Activated CD4-positive, CD25-positive, alpha-beta regulatory T cell treated with anti-CD3 and anti-CD28 coated beads, Interleukin-2, amount 50 U/mL, for 16 hours (primary cell): ENCODE measurements around the gene GPR68.

Source experiments
- DNase-seq: peaks from one replicate; pipeline ENCODE4 v3.0.0-alpha.2; 2020; ENCODE audit warnings: low read depth, low spot score

GPR68 gene, protein sequence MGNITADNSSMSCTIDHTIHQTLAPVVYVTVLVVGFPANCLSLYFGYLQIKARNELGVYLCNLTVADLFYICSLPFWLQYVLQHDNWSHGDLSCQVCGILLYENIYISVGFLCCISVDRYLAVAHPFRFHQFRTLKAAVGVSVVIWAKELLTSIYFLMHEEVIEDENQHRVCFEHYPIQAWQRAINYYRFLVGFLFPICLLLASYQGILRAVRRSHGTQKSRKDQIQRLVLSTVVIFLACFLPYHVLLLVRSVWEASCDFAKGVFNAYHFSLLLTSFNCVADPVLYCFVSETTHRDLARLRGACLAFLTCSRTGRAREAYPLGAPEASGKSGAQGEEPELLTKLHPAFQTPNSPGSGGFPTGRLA

DNA sequence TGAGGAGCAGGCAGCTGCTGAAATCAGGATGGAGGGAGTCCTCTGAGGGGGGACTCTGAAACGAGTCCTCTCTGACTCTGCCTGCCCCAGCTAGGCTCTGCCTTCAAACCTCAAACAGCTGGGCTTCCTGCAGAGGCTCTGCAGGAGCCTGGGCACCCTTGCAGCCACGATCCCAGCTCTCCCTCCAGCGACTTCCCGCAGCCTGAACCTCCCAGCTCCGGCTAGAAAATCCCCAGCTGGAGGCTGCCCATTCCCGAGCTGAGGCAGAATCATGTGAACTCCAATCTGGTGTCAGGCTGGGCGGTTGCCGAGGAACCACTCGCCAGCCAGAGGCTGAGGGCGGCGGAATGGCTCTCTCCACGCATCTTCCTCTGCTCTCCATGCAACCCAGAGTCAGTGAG, at the start of gene GPR68:
Gene GPR68 (minus strand): TSS at position 204 of the 401 bp plus-strand sequence. CDS start 9,654 bp downstream, outside the sequence.
- DNase-seq = no peak

DNA sequence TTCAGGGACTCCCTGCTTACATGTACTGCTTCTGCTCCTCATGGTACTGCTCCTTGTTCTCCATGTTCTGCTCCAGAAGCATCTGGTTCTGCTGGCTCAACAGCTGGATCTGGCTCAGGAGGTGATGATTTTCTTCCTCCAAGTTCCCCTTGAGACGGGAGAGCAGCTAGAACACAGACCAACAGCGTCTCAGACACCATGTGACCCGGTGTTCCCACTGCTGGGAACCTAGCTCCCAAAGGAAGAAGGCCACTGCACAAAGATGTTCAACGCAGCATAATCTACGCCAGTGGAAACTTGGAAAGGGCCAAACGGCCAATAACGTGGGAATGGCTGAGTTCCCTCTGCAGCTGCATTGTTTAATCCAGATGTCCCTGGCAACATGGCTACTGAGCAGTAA, 49.6 kb upstream of the GPR68 start:
- DNase-seq = no peak

DNA sequence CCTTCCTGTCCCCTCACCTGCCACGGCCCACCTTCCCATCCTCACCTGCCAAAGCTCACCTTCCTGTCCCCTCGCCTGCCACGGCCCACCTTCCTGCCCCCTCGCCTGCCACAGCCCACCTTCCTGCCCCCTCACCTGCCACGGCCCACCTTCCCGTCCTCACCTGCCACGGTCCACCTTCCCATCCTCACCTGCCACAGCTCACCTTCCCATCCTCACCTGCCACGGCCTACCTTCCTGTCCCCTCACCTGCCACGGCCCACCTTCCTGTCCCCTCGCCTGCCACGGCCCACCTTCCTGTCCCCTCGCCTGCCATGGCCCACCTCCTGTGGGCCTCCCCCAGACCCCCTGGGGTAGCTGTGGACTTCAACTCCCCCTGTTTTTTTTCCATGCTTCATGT, 48.8 kb upstream of the GPR68 start:
- no peak for DNase-seq

DNA sequence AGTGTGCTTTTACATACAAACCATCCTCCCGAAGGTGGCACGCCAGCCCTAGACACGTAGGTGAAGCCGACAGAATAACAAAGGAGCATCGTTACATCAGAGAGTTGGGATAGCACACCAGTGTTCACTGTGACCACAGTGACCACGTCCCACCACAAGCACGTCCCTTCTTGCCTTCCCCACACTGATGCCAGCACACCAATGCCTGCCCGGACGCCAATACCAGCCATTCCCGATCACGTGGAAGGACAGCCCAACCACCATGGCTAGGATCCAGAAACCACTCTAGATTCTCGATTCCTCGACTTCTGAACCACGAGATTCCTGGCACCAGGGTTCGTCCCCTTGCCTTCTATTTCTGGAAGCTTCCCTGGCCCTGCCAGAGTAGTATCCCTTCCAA, 48.0 kb upstream of the GPR68 start:
- no peak for DNase-seq

DNA sequence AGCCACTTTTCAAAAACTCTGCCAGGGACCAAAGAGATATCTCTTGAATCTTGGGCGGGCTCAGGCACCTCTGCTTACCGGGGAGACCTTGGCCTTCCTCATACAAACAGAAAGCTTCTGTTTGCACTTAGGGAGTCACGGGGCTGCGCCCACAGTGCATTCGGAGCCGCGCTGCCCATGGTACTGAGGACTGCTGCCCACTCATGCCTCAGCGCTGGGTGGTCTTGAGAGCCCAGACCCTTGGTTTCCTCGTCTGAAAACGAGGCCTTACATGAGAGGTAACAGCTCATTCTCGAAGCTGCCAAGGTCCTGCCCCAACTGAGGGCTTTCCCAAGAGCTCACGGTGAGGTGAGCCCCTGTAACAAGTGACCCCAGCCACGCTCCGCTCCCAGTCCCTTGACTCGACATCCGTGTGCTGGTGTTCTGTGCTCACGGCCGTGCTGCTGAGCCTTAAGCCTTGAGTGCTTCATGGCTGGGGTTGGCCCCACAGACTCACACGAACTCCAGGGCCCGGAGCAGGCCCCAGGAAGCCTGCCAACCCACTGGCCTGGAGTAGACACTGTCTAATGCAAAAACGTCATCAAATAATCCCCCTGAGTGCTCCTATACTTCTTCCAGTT, 47.4 kb upstream of the GPR68 start:
- DNase-seq = no peak

DNA sequence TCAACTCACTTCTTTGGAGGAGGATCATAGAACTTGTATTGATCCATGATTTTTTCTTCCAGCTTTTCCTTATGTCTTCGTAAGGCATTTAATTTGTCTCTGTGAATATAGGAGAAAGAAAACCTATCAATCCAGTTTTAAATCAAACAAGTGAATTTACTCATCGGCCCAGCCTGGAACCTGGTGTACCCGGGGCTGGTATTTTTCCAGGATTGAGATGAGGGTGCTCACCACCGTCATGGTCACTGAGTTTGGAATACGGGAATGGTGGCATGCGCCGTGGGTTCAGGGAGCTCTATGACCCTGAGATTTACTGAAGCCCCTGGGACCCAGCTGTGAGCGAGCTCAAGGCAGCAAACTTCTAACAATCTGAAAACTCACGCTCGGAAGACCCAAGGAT, 46.5 kb upstream of the GPR68 start:
- DNase-seq = no peak

DNA sequence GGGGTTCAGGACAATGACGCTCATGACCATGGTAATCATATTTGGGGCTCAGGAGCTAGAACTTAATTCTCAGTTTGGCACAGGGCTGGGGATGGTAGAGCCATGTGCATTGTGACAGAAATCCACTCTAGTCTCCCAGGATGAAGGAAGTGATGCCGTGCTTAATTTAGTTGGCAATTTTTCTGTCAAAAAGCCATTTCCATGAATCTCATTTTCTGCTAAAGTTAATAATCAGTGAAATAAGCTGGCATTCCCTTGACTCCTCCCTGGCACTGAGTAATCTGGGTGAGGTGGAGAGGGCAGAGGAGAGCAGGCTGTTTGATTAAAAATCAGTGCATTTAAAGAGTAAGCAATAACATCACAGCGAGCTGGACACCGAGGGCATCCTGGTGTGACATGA, 45.0 kb upstream of the GPR68 start:
- no peak for DNase-seq

DNA sequence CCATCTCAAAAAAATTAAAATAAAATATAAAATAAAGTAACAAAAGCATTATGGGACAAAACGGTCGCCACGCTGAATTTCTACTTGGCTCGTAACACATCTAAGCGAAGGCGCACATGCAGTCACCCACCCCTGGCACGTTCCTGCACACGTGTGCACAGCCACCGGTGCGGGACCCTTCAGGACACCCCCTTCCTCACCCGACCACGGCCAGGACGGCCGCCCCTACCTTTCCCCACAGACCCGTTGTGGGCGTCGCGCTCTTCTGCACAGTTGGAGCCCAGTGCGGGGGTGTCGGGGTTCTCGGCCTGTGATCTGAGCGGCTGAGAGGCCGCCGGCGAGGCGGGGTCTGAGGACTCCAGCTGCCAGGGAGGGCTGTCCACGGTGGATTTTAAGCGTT, 44.4 kb upstream of the GPR68 start:
- DNase-seq = no peak

DNA sequence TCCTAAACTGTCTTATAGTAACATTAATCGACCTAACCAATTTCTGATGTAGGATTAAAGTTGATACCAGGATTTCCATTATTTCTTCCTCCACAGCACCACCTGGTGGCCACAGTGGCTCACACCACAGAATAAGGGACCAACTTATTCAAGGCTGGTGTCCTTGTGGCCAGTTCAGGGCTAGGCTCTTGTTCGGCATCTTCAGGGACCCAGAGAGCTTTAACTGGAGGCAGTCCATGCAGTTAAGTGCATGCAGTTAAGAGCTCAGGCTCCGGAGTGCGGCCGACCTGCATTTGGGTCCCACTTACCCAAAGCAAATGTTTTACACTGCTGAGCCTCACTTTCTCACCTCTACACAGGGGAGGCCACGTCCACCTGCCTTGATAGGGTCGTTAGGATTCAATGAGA, 42.0 kb upstream of the GPR68 start:
- peak; percentile 78 for DNase-seq

DNA sequence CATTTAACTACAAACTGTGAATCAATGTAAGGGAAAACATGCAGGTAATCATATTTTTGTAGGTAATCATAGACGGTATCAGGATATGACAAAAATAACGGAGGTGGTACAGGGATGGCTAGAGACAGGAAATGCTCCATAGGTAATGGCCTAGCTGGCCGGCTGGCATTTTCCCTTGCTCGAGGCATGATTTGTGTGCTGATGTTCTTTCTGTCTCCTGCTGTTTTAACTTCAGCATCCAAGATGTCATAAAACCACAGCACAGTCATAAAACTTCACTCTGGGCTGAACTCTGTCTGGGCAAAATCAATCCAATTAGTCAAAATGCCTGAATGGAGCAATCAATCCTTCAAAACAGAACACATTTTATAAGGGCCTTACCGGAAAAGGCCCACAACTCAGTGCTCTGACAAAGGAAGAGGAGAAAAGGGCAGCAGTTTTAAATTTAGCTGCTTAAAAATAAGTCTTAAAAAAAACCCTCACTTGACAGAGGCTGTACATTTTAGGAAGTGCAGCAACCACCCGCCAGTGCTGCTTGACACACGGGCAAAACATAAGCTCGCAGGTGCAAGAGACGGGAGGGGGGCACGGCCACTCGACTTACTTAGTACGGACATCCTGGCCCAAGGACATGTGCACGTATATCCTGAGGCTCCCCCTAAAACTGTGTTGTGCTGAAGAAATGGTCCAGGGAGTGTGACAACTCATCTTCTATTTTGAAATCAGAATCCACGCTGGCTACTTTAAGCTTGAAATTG, 40.5 kb upstream of the GPR68 start:
- no peak for DNase-seq

DNA sequence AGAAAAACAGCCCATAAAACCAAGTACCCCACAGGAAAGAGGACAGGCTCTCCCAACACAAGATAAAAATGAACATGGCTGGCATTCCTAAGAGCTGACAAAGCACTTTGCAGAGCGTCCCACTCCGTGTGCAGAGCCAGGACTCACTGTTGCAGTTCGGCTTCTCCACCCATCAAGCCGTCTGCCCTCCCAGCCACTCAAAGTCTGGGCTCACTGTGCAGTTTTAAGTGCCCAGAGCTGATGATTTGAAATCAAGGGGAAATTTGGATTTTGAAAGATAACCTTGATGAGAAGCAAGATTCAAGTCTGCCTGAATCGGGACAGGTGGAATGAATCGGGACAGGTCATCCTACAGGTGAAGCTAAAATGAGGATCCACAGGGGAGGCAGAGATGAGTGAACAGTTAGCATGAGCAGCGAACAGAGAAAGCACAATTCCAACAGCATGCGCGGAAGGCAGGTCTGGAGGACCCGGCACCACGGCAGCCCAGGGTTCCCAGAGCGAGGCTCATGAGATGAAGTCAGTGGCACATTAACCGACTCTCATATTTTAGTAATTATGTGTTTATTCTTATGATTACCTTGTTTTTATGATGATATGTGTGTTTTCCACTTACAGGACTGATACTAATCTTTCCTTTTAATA, 39.8 kb upstream of the GPR68 start:
- no peak for DNase-seq

DNA sequence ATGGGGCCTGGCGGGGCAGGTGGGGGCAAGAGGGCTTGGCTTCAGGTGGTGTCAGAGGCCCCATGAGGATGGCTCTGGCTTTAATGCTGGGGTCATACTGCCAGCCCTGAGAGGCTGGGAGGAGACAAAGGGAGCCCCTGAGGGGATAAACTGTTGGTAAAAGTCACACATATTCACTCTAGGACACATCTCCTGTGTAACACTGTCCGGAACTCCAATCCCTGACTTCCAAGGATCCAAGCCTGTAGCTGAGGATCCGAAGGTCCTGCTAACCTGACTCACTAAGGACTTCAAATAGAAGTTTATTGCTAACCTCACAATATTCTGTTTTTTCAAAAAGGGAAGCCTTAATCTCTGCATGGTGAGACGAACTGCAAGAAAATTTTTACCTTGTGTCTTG, 39.2 kb upstream of the GPR68 start:
- DNase-seq = no peak

DNA sequence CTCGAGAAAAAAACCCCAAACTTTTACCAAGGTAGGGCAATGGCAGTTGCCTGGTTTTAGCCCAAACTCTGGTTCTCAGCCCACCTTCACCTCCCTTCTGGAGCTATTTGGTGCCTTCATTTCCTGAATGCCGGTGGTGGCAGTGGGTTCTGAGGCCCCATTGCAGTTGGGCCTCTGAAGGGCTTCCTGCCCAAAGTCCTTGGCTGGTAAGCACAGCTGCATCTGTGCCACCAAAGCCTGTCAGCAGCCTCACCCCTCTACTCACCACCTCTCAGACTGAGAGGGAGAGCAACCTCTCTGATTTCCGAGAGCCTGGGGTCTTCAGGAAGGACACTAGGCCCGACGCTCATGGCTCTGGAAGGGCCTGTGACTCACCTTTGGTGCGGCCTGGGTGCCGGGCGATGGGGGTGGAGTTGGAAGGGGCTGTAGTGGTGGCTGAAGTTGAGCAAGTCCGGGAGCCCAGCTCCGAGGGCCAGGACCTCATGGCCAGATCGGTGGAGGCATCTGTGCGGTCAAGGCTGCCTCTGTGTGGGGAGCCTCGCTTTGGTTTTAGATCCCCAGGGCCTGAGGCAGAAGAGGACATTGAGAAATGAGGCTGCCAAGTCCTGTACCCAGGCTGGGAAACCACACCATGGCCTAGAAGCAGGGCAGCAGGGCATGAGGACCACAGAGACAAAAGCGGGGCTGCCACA, 38.6 kb upstream of the GPR68 start:
- DNase-seq = no peak

DNA sequence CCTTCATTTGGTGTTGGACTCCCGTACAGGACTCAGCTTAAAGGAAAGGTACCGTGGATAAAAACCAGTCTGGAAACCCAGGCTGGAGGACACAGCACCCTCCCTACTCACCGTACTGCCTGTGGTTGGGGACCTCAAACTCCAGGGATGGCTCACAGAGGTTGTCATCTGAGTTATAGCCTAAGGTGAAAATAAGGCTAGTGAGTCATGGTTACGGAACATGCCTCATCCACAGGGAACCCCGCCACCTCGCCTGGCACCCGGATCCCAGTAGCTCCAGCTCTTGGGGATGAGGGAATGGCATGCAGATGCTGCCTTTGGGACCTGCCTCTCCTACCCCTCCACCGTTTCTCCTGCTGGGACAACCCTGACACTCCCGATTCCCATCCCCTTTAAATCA, 36.8 kb upstream of the GPR68 start:
- no peak for DNase-seq

DNA sequence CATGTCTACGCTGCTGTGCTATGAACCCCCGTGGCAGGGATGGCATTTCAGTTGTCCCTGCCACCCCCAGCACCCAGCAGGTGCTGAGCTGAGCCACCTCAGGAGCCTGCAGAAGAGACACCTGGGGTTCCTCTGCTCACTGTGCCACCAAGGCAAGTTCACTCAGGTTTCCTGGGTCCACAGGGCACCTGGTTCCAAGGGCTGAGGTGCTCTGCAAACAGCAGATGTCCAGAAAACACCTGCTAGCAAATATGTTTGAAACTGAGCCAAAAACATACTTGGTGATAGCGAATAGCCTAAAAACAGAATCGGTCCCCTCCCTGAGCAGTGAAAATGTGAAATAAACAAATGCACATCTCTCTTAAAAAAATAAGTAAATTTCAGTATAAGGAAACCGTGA, 35.6 kb upstream of the GPR68 start:
- no peak for DNase-seq

DNA sequence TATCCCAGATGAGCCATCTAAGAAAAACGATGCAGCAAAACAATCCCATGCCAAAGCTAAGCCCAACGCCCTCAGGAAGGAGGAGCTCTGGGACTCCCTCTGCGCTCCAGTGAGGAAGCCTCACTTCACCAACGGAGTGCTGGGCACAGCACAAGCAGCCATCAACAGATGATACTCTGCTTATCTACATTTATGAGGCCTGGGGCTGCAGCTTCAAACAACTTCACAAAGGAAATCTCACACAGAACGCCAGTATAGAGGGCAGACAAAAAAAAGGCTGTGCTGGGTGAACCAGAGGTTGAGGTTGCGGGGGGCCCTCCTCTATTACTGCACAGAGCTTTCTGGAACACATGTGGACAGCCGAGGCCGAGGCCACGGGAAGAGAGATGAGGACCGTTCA, 34.9 kb upstream of the GPR68 start:
- no peak for DNase-seq

DNA sequence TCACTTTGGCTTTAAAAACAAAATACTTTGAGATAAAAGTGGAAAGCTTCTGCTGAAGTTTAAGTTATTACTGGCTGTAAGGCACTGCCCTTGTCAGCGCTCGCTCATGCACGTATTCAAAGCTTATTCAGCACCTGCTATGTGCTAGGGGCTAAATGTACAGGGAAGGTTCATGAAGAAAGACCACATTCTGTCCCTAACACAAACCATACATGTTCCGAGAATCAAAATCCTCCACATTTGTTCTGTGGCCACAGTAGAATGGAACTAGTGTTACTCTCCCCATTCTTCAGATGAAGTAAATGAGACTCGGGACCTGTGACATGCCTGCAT, 33.8 kb upstream of the GPR68 start:
- DNase-seq = no peak

DNA sequence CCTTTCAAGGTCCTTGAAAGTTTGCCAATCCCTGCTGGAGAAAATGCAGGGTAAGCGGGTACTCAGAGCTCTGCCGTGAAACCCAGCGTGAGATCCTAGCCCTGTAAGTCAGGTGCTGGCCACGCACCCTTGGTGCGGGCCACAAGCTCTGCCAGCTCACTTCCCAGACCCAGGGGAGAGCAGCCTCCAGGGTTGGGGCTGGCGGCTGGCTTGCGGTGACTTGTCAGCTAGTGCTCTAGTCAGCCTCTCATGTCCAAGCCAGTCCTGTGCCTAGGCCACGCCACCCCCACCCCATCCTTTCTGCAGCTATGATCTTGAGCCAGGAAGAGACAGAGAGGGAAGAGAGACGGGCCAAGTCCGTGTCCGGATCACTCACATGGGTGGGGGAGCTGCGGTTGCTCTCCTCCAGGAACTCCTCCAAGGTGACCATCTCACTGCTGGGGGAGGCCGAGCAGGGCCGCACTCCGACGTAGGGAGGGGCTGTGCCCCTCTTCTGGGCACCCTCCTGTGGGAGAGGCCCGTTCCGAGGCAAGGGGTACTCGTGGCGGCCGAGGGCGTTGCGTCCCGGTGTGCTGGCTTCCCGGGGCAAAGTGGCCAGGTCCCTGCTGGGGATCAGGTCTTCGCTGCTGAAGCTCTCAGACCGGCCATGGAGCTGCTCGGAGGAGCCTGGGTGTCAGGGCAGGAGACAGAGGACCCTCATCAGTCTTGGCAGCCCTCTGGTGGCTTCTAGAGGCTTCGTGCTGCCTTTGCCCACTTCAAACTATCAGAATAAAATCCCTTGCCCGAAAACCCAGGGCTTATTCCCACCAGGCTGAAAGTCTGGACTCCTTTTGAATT, 33.3 kb upstream of the GPR68 start:
- no peak for DNase-seq

DNA sequence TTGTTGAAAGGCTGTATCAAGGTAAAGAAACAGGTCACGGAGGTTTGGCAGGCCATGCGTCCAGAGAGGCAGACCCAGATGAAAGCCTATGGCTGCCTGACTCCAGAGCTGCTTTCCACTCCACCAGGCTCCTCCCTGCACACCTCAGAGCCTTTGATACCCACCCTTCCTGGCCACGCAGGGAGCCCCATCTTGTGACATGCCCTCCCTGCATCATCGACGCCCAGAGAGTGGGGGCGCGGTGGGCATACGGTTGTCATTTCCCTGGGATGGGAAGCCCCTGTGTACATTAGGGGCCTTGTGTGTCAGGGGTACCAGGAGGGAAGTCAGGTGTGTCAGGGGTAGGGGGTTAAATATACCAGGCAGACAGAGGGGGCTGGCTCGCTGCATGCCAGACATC, 30.3 kb upstream of the GPR68 start:
- no peak for DNase-seq

DNA sequence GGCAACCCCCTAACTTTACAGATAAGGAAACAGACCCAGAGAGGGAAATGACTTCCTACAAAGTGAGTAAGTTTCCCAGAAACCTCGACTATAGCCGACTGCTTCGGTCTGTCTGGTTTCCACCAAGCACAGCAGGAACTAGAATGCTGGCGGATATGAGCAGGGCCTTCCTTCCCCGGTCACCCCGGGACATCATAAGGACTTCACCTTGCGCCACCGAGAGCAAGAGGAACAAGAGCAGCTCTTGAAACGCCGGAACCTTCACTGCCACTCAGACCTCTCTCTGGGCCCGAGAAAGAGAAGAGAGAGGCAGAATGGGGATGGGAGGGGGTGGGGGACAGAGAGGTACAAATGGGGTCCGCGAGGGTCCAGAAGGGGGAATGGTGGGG, 29.4 kb upstream of the GPR68 start:
- DNase-seq = no peak

DNA sequence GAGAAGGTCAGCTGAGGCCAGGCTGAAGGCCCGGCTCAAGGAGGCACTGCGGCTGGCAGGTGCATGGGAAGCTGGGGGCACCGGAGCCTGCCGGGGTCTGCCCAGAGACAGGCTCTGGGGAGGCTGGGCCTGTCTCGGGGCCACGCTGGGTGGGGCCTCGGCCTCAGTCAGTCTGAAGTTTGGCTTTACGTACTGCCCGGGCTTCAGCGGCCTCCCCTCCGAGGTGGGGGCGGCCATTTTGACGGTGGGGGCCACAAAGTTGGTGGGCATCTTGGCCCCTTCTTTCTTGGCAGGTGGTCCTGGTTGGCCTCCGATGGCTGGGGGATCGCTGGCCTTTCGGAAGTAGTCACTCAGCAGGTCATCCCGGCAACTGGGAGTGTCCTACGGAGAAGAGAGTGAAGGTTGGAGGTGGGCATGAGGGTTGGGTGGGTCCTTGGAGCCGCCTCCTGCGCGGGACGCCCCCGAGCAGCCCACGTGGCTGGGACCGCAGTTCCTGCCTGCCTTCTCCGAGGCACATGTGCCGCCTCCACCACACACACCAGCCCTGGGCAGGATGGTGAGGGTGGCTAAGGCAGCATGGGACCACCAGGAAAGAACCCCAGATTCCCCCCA, 28.9 kb upstream of the GPR68 start:
- DNase-seq = no peak
